IMR-90 (cell line): ENCODE data around the gene RASGRP4. TPM values are rescaled to one million over a fixed set of nuclear protein-coding genes. Genes with fewer than 3 reads are reported as not detected.

Experiments
- CEBPB ChIP-seq: IDR thresholded peaks from 2 replicates; pipeline ENCODE4 v1.6.1; 2012; ENCODE audit warnings: low read depth, low read length, improper control_type of control experiment
- CTCF ChIP-seq: conservative IDR thresholded peaks from 2 replicates; pipeline ENCODE4 v1.5.1; 2012; ENCODE audit warnings: mild to moderate bottlenecking, low read depth, low read length, improper control_type of control experiment
- ELK1 ChIP-seq: fragments of 150-350 bp; IDR thresholded peaks from 2 replicates; pipeline ENCODE4 v1.6.1; 2016; ENCODE audit warnings: low read depth, mild to moderate bottlenecking, low read length, moderate library complexity, borderline replicate concordance
- polyA plus RNA-seq, 3 experiments: library from polyadenylated mRNA; depleted of rRNA; stranded (reverse); fragments of >200 nt; gene quantifications; 2 replicates each; pipeline ENCODE4 v1.2.3, GENCODE V29; 2012; ENCODE audit warnings: low replicate concordance in 1 of 3
- total RNA-seq: library from RNA; depleted of rRNA; stranded (reverse); fragments of >200 nt; gene quantifications from 2 replicates; pipeline ENCODE4 v1.2.3, GENCODE V29; 2012; rRNA removed

Gene RASGRP4
- total and polyA plus RNA-seq, 2 of the 4 experiments (the other 2 are of a cell fraction), result not detected

GRCh38 chr19:38359242-38360021 lies 66.6 kb downstream of the RASGRP4 start (continued):
- TF ChIP-seq CTCF (no peak), CEBPB (no peak), ELK1 (no peak)

Other genes with a start within 250 kb of the RASGRP4 start
- gene DPF1, start 202.0 kb downstream of the RASGRP4 start, total RNA-seq, result 3.2 and 4.2 TPM in 2 replicates
- 5.5 and 6.3 TPM in 2 replicates for gene DPF1, start 202.0 kb downstream of the RASGRP4 start, polyA plus RNA-seq (2012; rRNA removed)
- not detected in 2 replicates for gene PPP1R14A, start 169.8 kb downstream of the RASGRP4 start, total RNA-seq
- 0.84 and 2.0 TPM in 2 replicates for gene PPP1R14A, start 169.8 kb downstream of the RASGRP4 start, polyA plus RNA-seq (2012; rRNA removed)
- 0.28 and 0.54 TPM in 2 replicates for gene SPINT2, start 161.6 kb downstream of the RASGRP4 start, total RNA-seq
- gene SPINT2, start 161.6 kb downstream of the RASGRP4 start, polyA plus RNA-seq (2012; rRNA removed), result 1.2 and 2.2 TPM in 2 replicates
- gene C19orf33, start 122.0 kb downstream of the RASGRP4 start, total RNA-seq, result 1.4 TPM in 1 of 2 replicates, not detected in the other
- 0.80 and 0.96 TPM in 2 replicates for gene C19orf33, start 122.0 kb downstream of the RASGRP4 start, polyA plus RNA-seq (2012; rRNA removed)
- 72.2 and 78.9 TPM in 2 replicates for gene YIF1B, start 110.3 kb downstream of the RASGRP4 start, total RNA-seq
- 162 and 165 TPM in 2 replicates for gene YIF1B, start 110.3 kb downstream of the RASGRP4 start, polyA plus RNA-seq (2012; rRNA removed)
- gene KCNK6, start 106.4 kb downstream of the RASGRP4 start, total RNA-seq, result 2.7 and 2.8 TPM in 2 replicates
- gene KCNK6, start 106.4 kb downstream of the RASGRP4 start, polyA plus RNA-seq (2012; rRNA removed), result 3.9 and 4.5 TPM in 2 replicates
- gene CATSPERG, start 90.4 kb downstream of the RASGRP4 start, total RNA-seq, result 0.18 TPM in 1 of 2 replicates, not detected in the other
- gene CATSPERG, start 90.4 kb downstream of the RASGRP4 start, polyA plus RNA-seq (2012; rRNA removed), result 0.16 and 0.34 TPM in 2 replicates
- gene PSMD8, start 51.6 kb downstream of the RASGRP4 start, total RNA-seq, result 502 and 644 TPM in 2 replicates
- 475 and 538 TPM in 2 replicates for gene PSMD8, start 51.6 kb downstream of the RASGRP4 start, polyA plus RNA-seq (2012; rRNA removed)
- gene GGN, start 38.2 kb downstream of the RASGRP4 start, total RNA-seq, result under 0.01 TPM in 1 of 2 replicates, not detected in the other
- 0.65 and 0.99 TPM in 2 replicates for gene GGN, start 38.2 kb downstream of the RASGRP4 start, polyA plus RNA-seq (2012; rRNA removed)
- 0.56 and 0.90 TPM in 2 replicates for gene SPRED3, start 37.5 kb downstream of the RASGRP4 start, total RNA-seq
- 6.3 and 7.9 TPM in 2 replicates for gene SPRED3, start 37.5 kb downstream of the RASGRP4 start, polyA plus RNA-seq (2012; rRNA removed)
- 3.6 and 4.2 TPM in 2 replicates for gene FAM98C, start 23.1 kb downstream of the RASGRP4 start, total RNA-seq
- 17.9 and 20.8 TPM in 2 replicates for gene FAM98C, start 23.1 kb downstream of the RASGRP4 start, polyA plus RNA-seq (2012; rRNA removed)
- under 0.01 TPM in 1 of 2 replicates, not detected in the other for gene RYR1, start 7.5 kb upstream of the RASGRP4 start, total RNA-seq
- 0.03 TPM in 1 of 2 replicates, not detected in the other for gene RYR1, start 7.5 kb upstream of the RASGRP4 start, polyA plus RNA-seq (2012; rRNA removed)
- gene MAP4K1, start 191.7 kb upstream of the RASGRP4 start, total RNA-seq, result not detected in 2 replicates
- 0.16 and 0.22 TPM in 2 replicates for gene MAP4K1, start 191.7 kb upstream of the RASGRP4 start, polyA plus RNA-seq (2012; rRNA removed)
- gene EIF3K, start 193.0 kb upstream of the RASGRP4 start, total RNA-seq, result 965 and 1,137 TPM in 2 replicates
- 524 and 575 TPM in 2 replicates for gene EIF3K, start 193.0 kb upstream of the RASGRP4 start, polyA plus RNA-seq (2012; rRNA removed)
- 614 and 659 TPM in 2 replicates for gene ACTN4, start 221.4 kb upstream of the RASGRP4 start, total RNA-seq
- 497 and 541 TPM in 2 replicates for gene ACTN4, start 221.4 kb upstream of the RASGRP4 start, polyA plus RNA-seq (2012; rRNA removed)